AG04449 (cell line): ENCODE measurements around the gene RABGGTA.

Experiments
- CTCF ChIA-PET: fragments of 350-600 bp; formaldehyde crosslinking; extraction: SDS; loops from one replicate; lab custom pipeline; 2021; ENCODE audit warnings: antibody characterized with exemption; lab: Yijun Ruan, JAX
- POLR2A ChIA-PET: fragments of 400-600, 350-600 bp; formaldehyde crosslinking; extraction: SDS; loops from one replicate; lab custom pipeline; 2020; ENCODE audit warnings: antibody characterized with exemption, inconsistent platforms; lab: Yijun Ruan, JAX
- DNase-seq: peaks from one replicate; pipeline ENCODE4 v3.0.0-alpha.2; 2010; ENCODE audit warnings: low read depth, low spot score
- H3K4me3 ChIP-seq: 2 replicates; pipeline ENCODE4 v1.5.1; 2011; ENCODE audit warnings: low read depth, mild to moderate bottlenecking, control low read depth, low read length
- TF ChIP-seq, protein P1 (sequence below): IDR thresholded peaks from one replicate; pipeline ENCODE4 v1.5.1; 2011; ENCODE audit warnings: mild to moderate bottlenecking, moderate library complexity, low read length, control low read depth, inconsistent platforms; ENCODE audit not compliant: insufficient read depth; ENCODE audit errors: missing control alignments

The RABGGTA gene

DNA sequence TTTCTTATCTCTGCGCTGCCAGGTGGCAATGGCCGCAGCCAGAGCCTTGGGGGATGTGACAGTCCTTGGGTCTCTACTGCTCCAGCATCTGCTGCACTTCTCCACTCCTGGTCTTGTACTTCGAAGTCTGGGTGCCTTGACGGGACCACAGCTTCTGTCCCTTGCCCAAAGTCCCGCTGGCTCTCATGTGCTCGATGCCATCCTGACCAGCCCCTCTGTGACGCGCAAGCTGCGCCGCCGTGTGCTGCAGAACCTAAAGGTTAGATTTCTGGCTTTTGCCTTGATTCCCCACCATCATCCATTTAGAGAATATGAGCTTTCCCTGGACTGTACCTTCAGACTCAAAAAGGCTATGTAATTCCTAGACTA lies 32.6 kb upstream of the RABGGTA start:
- CTCF ChIA-PET: interaction anchor here (0.6 to 21.1 kb wide), 4 partner anchors 19 to 246 kb away, joined by 3 to 688 read pairs (median 192); partner anchors contain the start of genes ADCY4, CBLN3, CIDEB and KHNYN
- DNase-seq: no peak
- no peak overlapping the region for H3K4me3 ChIP-seq
- POLR2A ChIA-PET: no interaction called here
- TF ChIP-seq, protein P1, sequence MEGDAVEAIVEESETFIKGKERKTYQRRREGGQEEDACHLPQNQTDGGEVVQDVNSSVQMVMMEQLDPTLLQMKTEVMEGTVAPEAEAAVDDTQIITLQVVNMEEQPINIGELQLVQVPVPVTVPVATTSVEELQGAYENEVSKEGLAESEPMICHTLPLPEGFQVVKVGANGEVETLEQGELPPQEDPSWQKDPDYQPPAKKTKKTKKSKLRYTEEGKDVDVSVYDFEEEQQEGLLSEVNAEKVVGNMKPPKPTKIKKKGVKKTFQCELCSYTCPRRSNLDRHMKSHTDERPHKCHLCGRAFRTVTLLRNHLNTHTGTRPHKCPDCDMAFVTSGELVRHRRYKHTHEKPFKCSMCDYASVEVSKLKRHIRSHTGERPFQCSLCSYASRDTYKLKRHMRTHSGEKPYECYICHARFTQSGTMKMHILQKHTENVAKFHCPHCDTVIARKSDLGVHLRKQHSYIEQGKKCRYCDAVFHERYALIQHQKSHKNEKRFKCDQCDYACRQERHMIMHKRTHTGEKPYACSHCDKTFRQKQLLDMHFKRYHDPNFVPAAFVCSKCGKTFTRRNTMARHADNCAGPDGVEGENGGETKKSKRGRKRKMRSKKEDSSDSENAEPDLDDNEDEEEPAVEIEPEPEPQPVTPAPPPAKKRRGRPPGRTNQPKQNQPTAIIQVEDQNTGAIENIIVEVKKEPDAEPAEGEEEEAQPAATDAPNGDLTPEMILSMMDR: no peak

DNA sequence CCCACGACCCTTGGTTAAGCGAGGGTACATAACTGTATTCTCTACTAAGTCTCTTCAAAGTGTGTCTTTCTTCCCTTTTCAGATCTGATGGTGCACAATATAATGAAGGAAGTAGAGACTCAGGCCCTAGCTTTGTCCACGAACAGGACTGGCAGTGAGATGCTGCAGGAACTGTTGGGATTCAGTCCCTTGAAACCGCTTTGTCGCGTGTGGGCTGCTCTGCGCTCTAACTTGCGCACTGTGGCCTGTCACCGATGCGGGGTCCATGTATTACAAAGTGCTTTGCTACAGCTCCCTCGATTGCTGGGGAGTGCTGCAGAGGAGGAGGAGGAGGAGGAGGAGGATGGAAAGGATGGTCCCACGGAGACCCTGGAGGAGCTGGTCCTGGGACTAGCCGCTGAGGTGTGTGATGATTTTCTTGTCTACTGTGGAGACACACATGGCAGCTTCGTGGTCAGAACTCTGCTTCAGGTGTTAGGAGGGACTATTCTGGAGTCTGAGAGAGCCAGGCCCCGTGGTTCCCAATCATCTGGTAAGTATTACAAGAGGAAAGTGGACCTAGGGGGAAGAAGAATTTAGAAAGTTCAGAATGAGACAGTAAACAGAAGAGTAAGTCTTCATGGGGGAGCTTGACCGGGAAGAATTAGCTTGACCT lies 29.1 kb upstream of the RABGGTA start:
- DNase-seq: no peak
- CTCF ChIA-PET: interaction anchor here (0.6 to 21.1 kb wide), 15 partner anchors 22 to 243 kb away, joined by 3 to 688 read pairs (median 33); partner anchors contain the start of genes ADCY4, CBLN3, CHMP4A and CIDEB
- TF ChIP-seq, protein P1: no peak
- POLR2A ChIA-PET: interaction anchor here (0.7 to 4.1 kb wide), 7 partner anchors 8 to 136 kb away, joined by 3 to 26 read pairs (median 3); partner anchors contain the start of genes CIDEB, RABGGTA and TINF2
- H3K4me3 ChIP-seq: peak overlapping the region; percentile 99

DNA sequence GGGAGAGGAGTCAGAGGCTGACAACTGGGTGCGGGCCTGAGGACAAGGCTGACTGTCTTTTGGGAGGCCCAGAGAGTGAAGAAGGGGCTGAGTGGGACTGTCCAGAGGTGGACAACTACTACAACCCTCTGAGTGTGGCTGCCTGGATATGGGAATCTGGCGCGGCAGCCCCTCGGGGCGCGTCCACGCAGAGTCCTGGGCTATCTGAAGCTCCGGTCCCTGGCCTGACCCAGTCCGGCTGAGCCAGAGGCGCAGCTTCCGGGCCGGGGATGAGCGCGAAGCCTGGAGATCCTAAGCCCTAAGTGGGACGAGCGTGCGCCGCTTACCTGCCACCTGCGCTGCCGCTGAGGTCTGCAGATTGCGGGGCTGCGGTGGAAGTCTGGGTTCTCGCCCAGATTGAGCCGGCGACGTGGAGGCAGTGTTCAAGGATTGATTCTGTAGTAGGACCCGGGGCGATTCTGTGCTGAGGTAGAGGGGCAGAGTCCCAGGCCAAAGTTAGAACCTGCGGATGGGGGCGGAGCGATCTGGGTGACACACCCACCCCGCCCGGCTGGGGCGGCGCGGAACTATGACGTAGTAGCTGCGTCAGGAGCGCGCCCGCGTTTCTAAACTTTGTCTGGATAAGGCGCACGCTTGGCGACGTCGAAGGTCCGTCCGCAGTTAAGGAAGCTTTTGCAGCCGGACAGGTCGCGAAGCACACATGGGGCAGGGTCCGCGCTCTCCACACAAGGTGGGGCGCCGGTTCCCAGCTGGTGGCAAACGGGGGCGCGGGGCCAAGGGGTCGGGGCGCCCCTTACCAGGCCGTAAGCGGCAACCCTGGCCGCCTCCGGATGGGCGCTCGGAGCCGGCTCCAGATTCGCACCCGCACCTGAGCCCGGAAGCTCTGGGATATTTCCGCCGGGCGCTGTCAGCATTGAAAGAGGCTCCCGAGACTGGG lies 28.1 kb upstream of the RABGGTA start, which contains the start of the genes DHRS1 and NOP9:
DHRS1 (minus strand) TSS at position 526 of the 937 bp plus-strand sequence. CDS start 674 bp downstream, outside the sequence.
NOP9 (plus strand) TSS at position 596 of the 937 bp plus-strand sequence; CDS start at position 701, 105 bp downstream.
- DNase-seq: peak; percentile 24
- TF ChIP-seq, protein P1: no peak
- H3K4me3 ChIP-seq: peak within 1 kb of the TSS; percentile 99
- ChIA-PET POLR2A (interaction anchor here (0.7 to 4.1 kb wide), 8 partner anchors 9 to 158 kb away, joined by 3 to 26 read pairs (median 4); partner anchors contain the start of genes CIDEB, EMC9, IPO4 and RABGGTA), CTCF (interaction anchor here (1.0 to 21.1 kb wide), 17 partner anchors 10 to 242 kb away, joined by 3 to 688 read pairs (median 33); partner anchors contain the start of genes ADCY4, CBLN3, CHMP4A and CIDEB)

DNA sequence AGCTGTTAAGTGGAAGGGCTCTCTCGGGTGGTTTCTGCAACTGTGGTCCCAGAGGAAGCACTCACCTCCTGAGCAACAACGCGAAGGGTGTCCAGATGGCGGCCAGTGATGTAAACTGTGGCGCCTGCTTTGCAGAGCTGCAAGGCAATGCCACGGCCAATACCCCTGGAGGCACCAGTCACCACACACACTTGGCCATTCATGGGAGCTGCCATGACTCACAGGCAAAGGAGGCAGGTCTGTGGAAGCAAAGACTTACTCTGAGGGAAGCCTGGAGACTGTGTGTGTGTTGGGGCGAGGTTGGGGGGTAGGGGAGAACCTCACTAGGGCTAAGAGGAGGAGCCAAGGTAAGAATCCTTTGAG lies 27.5 kb upstream of the RABGGTA start:
- TF ChIP-seq, protein P1: no peak
- POLR2A ChIA-PET: interaction anchor here (0.8 to 4.1 kb wide), 5 partner anchors 28 to 158 kb away, joined by 3 to 26 read pairs (median 4); partner anchors contain the start of genes EMC9, IPO4, RABGGTA and TINF2
- CTCF ChIA-PET: interaction anchor here (1.4 to 21.1 kb wide), 14 partner anchors 9 to 242 kb away, joined by 5 to 688 read pairs (median 42); partner anchors contain the start of genes ADCY4, CBLN3, CHMP4A and CIDEB
- peak; percentile 31 for DNase-seq
- H3K4me3 ChIP-seq: peak overlapping the region; percentile 99

DNA sequence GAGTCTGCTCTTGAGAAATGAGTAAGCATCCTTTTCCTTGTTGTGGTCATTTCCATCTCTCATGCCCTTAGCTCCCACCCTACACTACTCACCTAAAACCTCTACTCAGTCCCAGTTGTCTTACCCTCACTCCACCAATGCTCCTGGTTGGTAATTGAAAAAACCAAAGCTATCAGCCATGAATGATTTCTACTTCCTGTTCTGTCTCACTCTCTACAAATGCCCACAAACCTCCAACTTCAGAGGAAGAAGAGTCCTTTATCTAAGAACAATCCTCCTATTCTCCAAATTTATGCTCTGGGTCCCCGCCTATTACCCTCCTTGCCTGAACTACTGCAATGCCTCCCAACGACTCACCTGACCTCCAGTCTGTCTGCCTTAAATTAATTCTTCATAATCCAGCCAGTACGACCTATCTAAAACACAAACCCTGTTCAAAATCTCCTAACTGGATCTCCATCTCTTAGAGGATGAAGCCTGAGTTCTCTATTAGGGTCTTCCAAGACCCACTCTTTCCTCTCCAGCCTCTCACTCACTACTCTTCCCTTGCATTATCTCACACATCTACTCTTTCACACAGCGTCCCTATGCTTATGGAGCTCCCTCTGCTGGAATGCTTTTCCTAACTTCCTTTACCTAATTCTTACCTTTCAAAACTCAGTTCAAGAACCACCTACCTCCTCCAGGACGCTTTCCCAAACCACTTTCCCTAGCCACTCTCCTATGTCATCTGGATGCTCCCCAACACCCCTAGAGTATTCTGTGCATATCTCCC lies 26.0 kb upstream of the RABGGTA start:
- CTCF ChIA-PET: interaction anchor here (0.6 to 21.1 kb wide), 51 partner anchors 9 to 246 kb away, joined by 3 to 688 read pairs (median 5); partner anchors contain the start of genes ADCY4, CARMIL3, CBLN3 and CHMP4A
- no peak for DNase-seq
- TF ChIP-seq, protein P1: peak; percentile 45
- POLR2A ChIA-PET: interaction anchor here (0.6 to 4.1 kb wide), 4 partner anchors 55 to 320 kb away, joined by 3 to 26 read pairs (median 4); partner anchors contain the start of genes CHMP4A, TINF2 and TM9SF1
- no peak overlapping the region for H3K4me3 ChIP-seq
